NCI-H2029 treated with DMSO at 0.1 percent for 48 hours (cell line): ENCODE measurements around the gene PSAP.

Experiments used
- DNase-seq: peaks from one replicate; lab custom pipeline; 2025; lab: John Stamatoyannopoulos, UW

Gene PSAP

GRCh38 chr10:71766717-71767419 lies 84.2 kb downstream of the PSAP start:
- no peak for DNase-seq
